Neural cell (in vitro differentiated cells): ENCODE data around the gene SYCE3. TPM values are rescaled to one million over a fixed set of nuclear protein-coding genes. Genes with fewer than 3 reads are reported as not detected.

Source experiments
- H2AFZ ChIP-seq: fragments of 200-600, 300-800 bp; sonication (generic), shearing (Covaris generic); 2 replicates; pipeline ENCODE4 v1.6.0; 2014; ENCODE audit warnings: low read depth, mild to moderate bottlenecking, antibody characterized with exemption, low read length, moderate library complexity
- H3F3A ChIP-seq: fragments of 200-600 bp; shearing (Covaris generic); 2 replicates; pipeline ENCODE4 v1.6.1; 2016; ENCODE audit warnings: mild to moderate bottlenecking, moderate library complexity, mixed read lengths, antibody characterized with exemption, low read length; ENCODE audit not compliant: insufficient read depth, poor library complexity, severe bottlenecking
- H3K27ac ChIP-seq: fragments of 200-600, 300-800 bp; sonication (generic), shearing (Covaris generic); 2 replicates; pipeline ENCODE4 v1.5.1; 2014; ENCODE audit warnings: mild to moderate bottlenecking, low read length, moderate library complexity
- H3K27me3 ChIP-seq: fragments of 300-800, 200-600 bp; sonication (generic), shearing (Covaris generic); 2 replicates; pipeline ENCODE4 v1.6.0; 2014; ENCODE audit warnings: mild to moderate bottlenecking, low read depth, low read length, moderate library complexity; ENCODE audit not compliant: insufficient read depth
- H3K36me3 ChIP-seq: fragments of 300-800, 200-600 bp; sonication (generic), shearing (Covaris generic); 2 replicates; pipeline ENCODE4 v1.5.1; 2014; ENCODE audit warnings: mild to moderate bottlenecking, antibody characterized with exemption, low read length, moderate library complexity; ENCODE audit not compliant: insufficient read depth
- H3K4me2 ChIP-seq: fragments of 300-800, 200-600 bp; sonication (generic), shearing (Covaris generic); 2 replicates; pipeline ENCODE4 v1.6.0; 2014; ENCODE audit warnings: mild to moderate bottlenecking, low read length
- H3K4me3 ChIP-seq: fragments of 300-800, 200-600 bp; sonication (generic), shearing (Covaris generic); 2 replicates; pipeline ENCODE4 v1.5.1; 2014; ENCODE audit warnings: mild to moderate bottlenecking, low read length, moderate library complexity
- H3K79me2 ChIP-seq: fragments of 200-600 bp; shearing (Covaris generic); replicated peaks from 2 replicates; pipeline ENCODE4 v1.6.0; 2014; ENCODE audit warnings: mild to moderate bottlenecking, low read length, moderate library complexity; ENCODE audit not compliant: insufficient read depth
- H3K9ac ChIP-seq: fragments of 300-800, 200-600 bp; sonication (generic), shearing (Covaris generic); 2 replicates; pipeline ENCODE4 v1.6.1; 2016; ENCODE audit warnings: mild to moderate bottlenecking, low read length, mixed read lengths
- H3K9me2 ChIP-seq: fragments of 200-600 bp; shearing (Covaris generic); 2 replicates; pipeline ENCODE4 v1.6.1; 2016; ENCODE audit warnings: mild to moderate bottlenecking, low read length, mixed read lengths; ENCODE audit not compliant: insufficient read depth
- H3K9me3 ChIP-seq: fragments of 200-600, 300-800 bp; sonication (generic), shearing (Covaris generic); 2 replicates; pipeline ENCODE4 v1.6.1; 2016; ENCODE audit warnings: mild to moderate bottlenecking, mixed run types, low read length, moderate library complexity, mixed read lengths
- H4K20me1 ChIP-seq: fragments of 200-600 bp; shearing (Covaris generic); 2 replicates; pipeline ENCODE4 v1.6.1; 2016; ENCODE audit warnings: mild to moderate bottlenecking, mixed run types; ENCODE audit not compliant: insufficient read depth
- EP300 ChIP-seq: fragments of 450-650 bp; conservative IDR thresholded peaks from 2 replicates; pipeline ENCODE4 v1.6.1; 2014; ENCODE audit warnings: antibody characterized with exemption, mild to moderate bottlenecking, moderate library complexity; ENCODE audit not compliant: poor library complexity, severe bottlenecking
- EZH2 ChIP-seq: fragments of 200-600, 300-800 bp; shearing (Covaris generic), sonication (generic); IDR thresholded peaks from 2 replicates; pipeline ENCODE4 v1.6.1; 2014; ENCODE audit warnings: antibody characterized with exemption, low read length, borderline replicate concordance, mild to moderate bottlenecking; ENCODE audit not compliant: insufficient read depth, poor library complexity, severe bottlenecking
- MXI1 ChIP-seq: fragments of 450-650 bp; conservative IDR thresholded peaks from 2 replicates; pipeline ENCODE4 v1.6.1; 2014; ENCODE audit warnings: antibody characterized with exemption, mild to moderate bottlenecking; ENCODE audit not compliant: poor library complexity, severe bottlenecking
- POLR2AphosphoS5 ChIP-seq: IDR thresholded peaks from 2 replicates; pipeline ENCODE4 v1.6.1; 2012
- RAD21 ChIP-seq: fragments of 450-650 bp; conservative IDR thresholded peaks from 2 replicates; pipeline ENCODE4 v1.6.1; 2014; ENCODE audit warnings: antibody characterized with exemption, mild to moderate bottlenecking, moderate library complexity
- SMC3 ChIP-seq: fragments of 450-650 bp; conservative IDR thresholded peaks from 2 replicates; pipeline ENCODE4 v1.6.1; 2014; ENCODE audit warnings: antibody characterized with exemption, mild to moderate bottlenecking, moderate library complexity; ENCODE audit not compliant: poor library complexity
- TAF1 ChIP-seq: IDR thresholded peaks from 2 replicates; pipeline ENCODE4 v1.6.1; 2012; ENCODE audit warnings: low read depth
- polyA plus RNA-seq: library from polyadenylated mRNA; depleted of rRNA; stranded (reverse); fragments of >200 nt; gene quantifications from 2 replicates; pipeline ENCODE4 v1.2.3, GENCODE V29; 2014
- TF ChIP-seq, protein P1 (sequence below): IDR thresholded peaks from 2 replicates; pipeline ENCODE4 v1.6.1; 2012; ENCODE audit warnings: borderline replicate concordance
- TF ChIP-seq, protein P2 (sequence below): fragments of 450-650 bp; IDR thresholded peaks from 2 replicates; pipeline ENCODE4 v1.5.1; 2014; ENCODE audit warnings: antibody characterized with exemption, mild to moderate bottlenecking, moderate library complexity; ENCODE audit not compliant: poor library complexity, severe bottlenecking

Gene SYCE3
- polyA plus RNA-seq, 1 donor from 2014 or later, result not detected

DNA sequence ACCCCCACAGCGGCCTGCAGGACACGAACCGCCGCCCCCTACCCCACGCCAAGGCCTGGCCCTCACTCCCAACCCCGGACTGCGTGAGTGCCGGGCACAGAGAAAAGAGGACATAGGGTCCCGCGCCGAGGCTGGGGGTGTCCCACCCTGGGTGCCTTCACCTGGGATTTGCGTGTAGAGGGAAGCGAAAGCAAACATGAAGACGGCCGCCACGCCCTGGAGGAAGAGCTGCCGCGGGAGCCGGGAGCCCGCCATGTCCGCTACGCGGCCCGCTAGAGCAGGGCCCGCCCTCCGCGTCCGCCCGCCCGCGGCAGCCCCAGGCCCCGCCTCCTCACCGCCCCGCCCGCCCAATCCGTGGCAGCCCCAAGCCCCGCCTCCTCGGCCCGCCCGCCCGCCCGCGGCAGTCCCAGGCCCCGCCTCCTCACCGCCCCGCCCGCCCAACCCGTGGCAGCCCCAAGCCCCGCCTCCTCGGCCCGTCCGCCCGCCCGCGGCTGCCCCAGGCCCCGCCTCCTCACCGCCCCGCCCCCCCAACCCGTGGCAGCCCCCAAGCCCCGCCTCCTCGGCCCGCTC, 55.2 kb downstream of the SYCE3 start, which contains the start of gene LMF2:
TSS of gene LMF2 (minus strand) at position 282 of the 570 bp plus-strand sequence. CDS start at position 255, 27 bp downstream.
- peak within 1 kb of the TSS; percentile 86 for H3K9ac ChIP-seq
- peaks cover 34% of the 10 kb centered on the region for H3K79me2 ChIP-seq
- no peaks in the 10 kb centered on the region for H3K27me3 ChIP-seq
- TF ChIP-seq EP300 (no peak), TAF1 (peak; percentile 51), SMC3 (peak; percentile 46), RAD21 (peak; percentile 45), MXI1 (peak; percentile 77), POLR2AphosphoS5 (peak; percentile 76), EZH2 (no peak)
- TF ChIP-seq, protein P1, sequence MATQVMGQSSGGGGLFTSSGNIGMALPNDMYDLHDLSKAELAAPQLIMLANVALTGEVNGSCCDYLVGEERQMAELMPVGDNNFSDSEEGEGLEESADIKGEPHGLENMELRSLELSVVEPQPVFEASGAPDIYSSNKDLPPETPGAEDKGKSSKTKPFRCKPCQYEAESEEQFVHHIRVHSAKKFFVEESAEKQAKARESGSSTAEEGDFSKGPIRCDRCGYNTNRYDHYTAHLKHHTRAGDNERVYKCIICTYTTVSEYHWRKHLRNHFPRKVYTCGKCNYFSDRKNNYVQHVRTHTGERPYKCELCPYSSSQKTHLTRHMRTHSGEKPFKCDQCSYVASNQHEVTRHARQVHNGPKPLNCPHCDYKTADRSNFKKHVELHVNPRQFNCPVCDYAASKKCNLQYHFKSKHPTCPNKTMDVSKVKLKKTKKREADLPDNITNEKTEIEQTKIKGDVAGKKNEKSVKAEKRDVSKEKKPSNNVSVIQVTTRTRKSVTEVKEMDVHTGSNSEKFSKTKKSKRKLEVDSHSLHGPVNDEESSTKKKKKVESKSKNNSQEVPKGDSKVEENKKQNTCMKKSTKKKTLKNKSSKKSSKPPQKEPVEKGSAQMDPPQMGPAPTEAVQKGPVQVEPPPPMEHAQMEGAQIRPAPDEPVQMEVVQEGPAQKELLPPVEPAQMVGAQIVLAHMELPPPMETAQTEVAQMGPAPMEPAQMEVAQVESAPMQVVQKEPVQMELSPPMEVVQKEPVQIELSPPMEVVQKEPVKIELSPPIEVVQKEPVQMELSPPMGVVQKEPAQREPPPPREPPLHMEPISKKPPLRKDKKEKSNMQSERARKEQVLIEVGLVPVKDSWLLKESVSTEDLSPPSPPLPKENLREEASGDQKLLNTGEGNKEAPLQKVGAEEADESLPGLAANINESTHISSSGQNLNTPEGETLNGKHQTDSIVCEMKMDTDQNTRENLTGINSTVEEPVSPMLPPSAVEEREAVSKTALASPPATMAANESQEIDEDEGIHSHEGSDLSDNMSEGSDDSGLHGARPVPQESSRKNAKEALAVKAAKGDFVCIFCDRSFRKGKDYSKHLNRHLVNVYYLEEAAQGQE, result no peak
- TF ChIP-seq, protein P2, sequence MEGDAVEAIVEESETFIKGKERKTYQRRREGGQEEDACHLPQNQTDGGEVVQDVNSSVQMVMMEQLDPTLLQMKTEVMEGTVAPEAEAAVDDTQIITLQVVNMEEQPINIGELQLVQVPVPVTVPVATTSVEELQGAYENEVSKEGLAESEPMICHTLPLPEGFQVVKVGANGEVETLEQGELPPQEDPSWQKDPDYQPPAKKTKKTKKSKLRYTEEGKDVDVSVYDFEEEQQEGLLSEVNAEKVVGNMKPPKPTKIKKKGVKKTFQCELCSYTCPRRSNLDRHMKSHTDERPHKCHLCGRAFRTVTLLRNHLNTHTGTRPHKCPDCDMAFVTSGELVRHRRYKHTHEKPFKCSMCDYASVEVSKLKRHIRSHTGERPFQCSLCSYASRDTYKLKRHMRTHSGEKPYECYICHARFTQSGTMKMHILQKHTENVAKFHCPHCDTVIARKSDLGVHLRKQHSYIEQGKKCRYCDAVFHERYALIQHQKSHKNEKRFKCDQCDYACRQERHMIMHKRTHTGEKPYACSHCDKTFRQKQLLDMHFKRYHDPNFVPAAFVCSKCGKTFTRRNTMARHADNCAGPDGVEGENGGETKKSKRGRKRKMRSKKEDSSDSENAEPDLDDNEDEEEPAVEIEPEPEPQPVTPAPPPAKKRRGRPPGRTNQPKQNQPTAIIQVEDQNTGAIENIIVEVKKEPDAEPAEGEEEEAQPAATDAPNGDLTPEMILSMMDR, result no peak
- peak within 1 kb of the TSS; percentile 94 for H3K4me3 ChIP-seq
- no peaks in the 10 kb centered on the region for H4K20me1 ChIP-seq
- peak within 1 kb of the TSS; percentile 81 for H3K27ac ChIP-seq
- peak within 1 kb of the TSS; percentile 97 for H3K4me2 ChIP-seq
- no peaks in the 10 kb centered on the region for H3K9me3 ChIP-seq
- peak within 1 kb of the TSS; percentile 27 for H2AFZ ChIP-seq
- H3K9me2 ChIP-seq, result no peaks in the 10 kb centered on the region
- no peaks in the 10 kb centered on the region for H3K36me3 ChIP-seq
- H3F3A ChIP-seq, result no peaks in the 10 kb centered on the region

DNA sequence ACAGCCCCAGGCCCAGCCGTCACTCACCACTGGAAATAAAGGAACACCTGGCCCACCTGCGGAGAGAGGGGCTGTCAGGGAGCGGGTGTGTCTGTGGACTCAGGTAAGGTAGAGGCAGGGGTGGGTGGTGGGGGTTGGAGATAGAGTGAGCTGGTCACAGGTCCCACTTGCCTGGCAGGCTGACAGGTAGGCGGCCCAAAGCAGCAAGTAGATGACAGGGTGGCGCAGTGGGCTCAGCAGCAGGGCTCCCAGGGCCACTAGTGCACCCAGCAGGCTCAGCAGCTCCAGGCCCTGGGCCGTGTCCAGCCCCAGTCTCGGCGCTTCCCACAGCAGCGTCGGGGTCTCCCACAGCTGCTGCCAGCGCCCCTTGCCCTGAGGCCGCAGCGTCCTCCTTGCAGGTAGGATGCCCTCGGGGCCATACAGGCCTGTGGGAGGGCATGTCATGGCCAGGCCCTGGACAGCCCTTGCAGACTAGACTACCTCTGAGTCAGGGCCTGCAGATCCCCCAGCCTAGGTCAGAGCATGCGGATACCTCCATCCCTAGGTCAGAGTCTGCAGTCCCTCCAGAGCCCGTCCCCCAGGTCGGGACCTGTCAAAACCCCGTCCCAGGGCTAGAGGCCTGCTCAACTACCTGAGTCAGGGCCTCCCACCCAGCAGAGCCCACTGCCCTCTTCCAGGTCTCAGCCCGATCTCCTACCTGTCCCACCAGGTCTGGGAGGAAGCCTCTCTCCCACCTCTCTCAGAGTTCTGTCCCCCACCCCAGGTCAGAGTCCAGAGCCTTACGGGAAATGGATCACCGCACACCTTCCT, 55.9 kb downstream of the SYCE3 start:
- Histone ChIP-seq H3F3A (no peaks in the 10 kb centered on the region), H3K9me3 (no peaks in the 10 kb centered on the region), H3K27me3 (no peaks in the 10 kb centered on the region), H3K9ac (peak overlapping the region; percentile 86), H3K9me2 (no peaks in the 10 kb centered on the region), H3K4me3 (peak overlapping the region; percentile 94), H3K4me2 (peak overlapping the region; percentile 73), H4K20me1 (no peaks in the 10 kb centered on the region), H2AFZ (peak overlapping the region; percentile 27), H3K27ac (peak overlapping the region; percentile 65), H3K79me2 (peaks cover 30% of the 10 kb centered on the region), H3K36me3 (no peaks in the 10 kb centered on the region)
- TF ChIP-seq MXI1 (no peak), EZH2 (no peak), RAD21 (no peak)
